OCI-LY3 (cell line): ENCODE data around the gene DNAAF8.

Experiments
- EZH2phosphoT487 ChIP-seq: fragments of 200-600 bp; shearing (Covaris generic); IDR thresholded peaks from 2 replicates; pipeline ENCODE4 v1.6.1; 2018; ENCODE audit warnings: antibody characterized with exemption, mixed run types, low read depth
- TF ChIP-seq, protein P1 (sequence below): fragments of 200-600, 300-600 bp; sonication (generic); IDR thresholded peaks from 2 replicates; pipeline ENCODE4 v1.5.1; 2014; ENCODE audit warnings: antibody characterized with exemption, low read length, low read depth

DNA sequence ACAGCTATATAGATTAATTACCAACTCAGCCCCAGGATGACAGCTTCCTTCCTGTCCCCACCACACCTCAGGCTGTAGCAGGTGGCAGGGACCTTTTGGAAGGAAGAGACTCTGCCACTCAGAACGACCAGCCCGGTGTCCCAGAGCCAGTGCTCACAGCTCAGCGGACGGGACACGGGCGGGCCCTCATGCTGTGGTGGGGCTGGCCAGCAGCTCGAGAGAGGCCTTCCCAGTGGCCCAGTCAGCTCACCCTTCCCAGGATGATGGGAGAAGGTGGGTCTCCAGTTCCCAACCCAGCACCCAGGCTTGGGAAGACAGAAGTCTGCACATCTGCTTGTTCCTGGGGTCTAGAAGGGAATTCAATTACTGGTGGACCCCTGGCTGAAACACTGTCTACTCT is 30.4 kb upstream of the DNAAF8 start:
- TF ChIP-seq, protein P1, sequence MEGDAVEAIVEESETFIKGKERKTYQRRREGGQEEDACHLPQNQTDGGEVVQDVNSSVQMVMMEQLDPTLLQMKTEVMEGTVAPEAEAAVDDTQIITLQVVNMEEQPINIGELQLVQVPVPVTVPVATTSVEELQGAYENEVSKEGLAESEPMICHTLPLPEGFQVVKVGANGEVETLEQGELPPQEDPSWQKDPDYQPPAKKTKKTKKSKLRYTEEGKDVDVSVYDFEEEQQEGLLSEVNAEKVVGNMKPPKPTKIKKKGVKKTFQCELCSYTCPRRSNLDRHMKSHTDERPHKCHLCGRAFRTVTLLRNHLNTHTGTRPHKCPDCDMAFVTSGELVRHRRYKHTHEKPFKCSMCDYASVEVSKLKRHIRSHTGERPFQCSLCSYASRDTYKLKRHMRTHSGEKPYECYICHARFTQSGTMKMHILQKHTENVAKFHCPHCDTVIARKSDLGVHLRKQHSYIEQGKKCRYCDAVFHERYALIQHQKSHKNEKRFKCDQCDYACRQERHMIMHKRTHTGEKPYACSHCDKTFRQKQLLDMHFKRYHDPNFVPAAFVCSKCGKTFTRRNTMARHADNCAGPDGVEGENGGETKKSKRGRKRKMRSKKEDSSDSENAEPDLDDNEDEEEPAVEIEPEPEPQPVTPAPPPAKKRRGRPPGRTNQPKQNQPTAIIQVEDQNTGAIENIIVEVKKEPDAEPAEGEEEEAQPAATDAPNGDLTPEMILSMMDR = no peak
- TF ChIP-seq EZH2phosphoT487 = no peak
